Heart left ventricle (tissue), 13 donors: ENCODE data around the gene CNTFR.

Experiments used
- CTCF ChIP-seq, 12 donors: fragments of 200-600 bp; sonication (generic) in 4 of 12; IDR thresholded peaks; one replicate each; pipeline versions ENCODE4 v1.5.0 to v1.8.0; 2018 to 2022; ENCODE audit warnings: antibody characterized with exemption in 12 of 12, mild to moderate bottlenecking in 5 of 12
- POLR2A ChIP-seq, 2 donors: fragments of 450-650 bp; IDR thresholded peaks; one replicate each; pipeline ENCODE4 v1.6.1; 2017; ENCODE audit warnings: antibody characterized with exemption in 2 of 2, mild to moderate bottlenecking in 2 of 2, moderate library complexity in 2 of 2
- donor health status: ischemic (EF 13 %, LVEDD 7.1; RV severe dilation, severe dysfunction).
- donor health status: DM: no; HTN: yes; CAD: no.
- donor health status: DM: no; HTN: no; CAD: no.
- donor health status: ischemic (EF 25% LVEDD 6.9; RV normal size, moderate dysfunction).
- donor health status: ischemic (EF 25% LVEDD 5.7; RV mildly dilated, moderate dysfunction).
- donor health status: ischemic (EF 35%, LVEDD 5.7; RV mildly dilated, moderate dysfunction).
- donor health status: nonischemic (EF 11% LVEDD 7.7; RV severe dilation, severe dysfunction).
- donor health status: DM: yes; HTN: yes; CAD: no.
- donor health status: PGD.
- donor health status: ischemic (EF 29% LVEDD 5.4; RV normal size, mild dysfunction).
- donor health status: nonischemic (EF 23%, LVEDD 6.1; RV moderate dilation, normal function).

- no peak for TF ChIP-seq CTCF (IDR thresholded peaks at IDR 0.05)
- TF ChIP-seq POLR2A (IDR thresholded peaks at IDR 0.05) = no peak
These were observed 15.8 kb downstream of the CNTFR start for GRCh38 chr9:34573599-34574325.
